CD4-positive, alpha-beta T cell treated with Interleukin-15 for 4 hours (primary cell): ENCODE data around the gene ACAA1.

Experiments
- DNase-seq: peaks from one replicate; pipeline ENCODE4 v3.0.0-alpha.2; 2020; ENCODE audit warnings: low spot score

The ACAA1 gene

DNA sequence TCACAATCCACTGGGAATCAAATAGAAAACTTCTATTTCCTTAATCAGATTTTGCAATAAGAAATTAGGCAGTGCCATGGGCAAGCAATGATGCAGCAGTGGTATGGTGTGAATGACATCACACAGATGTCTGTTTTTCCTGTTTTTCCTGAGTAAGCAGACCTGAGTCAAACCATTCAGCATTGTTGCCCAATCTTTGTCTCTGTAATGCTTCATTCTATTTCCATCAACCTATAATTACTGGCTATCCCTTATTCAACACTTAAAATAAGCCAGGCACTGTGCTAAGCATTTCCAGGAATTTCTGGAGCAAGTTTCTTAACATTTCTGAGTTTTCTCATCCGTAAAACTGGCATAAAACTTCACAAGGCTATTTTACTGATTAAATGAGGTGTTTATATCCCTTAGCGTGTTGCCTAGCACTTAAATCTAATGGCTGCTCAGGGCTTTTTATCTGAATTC is 17.1 kb upstream of the ACAA1 start:
- no peak for DNase-seq

- DNase-seq: no peak
These were observed 16.3 kb upstream of the ACAA1 start for GRCh38 chr3:38153221-38153620.

- DNase-seq: no peak
These were observed 15.7 kb upstream of the ACAA1 start for GRCh38 chr3:38152609-38153008.

- DNase-seq: peak; percentile 54
These were observed 14.8 kb upstream of the ACAA1 start for GRCh38 chr3:38151667-38152265.

GRCh38 chr3:38150780-38151528 is 14.0 kb upstream of the ACAA1 start:
- DNase-seq: no peak

- DNase-seq: no peak
These were observed 12.8 kb upstream of the ACAA1 start for GRCh38 chr3:38149708-38150107.

GRCh38 chr3:38148311-38148882 is 11.5 kb upstream of the ACAA1 start:
- DNase-seq: no peak

- DNase-seq: no peak
These were observed 10.5 kb upstream of the ACAA1 start for GRCh38 chr3:38147421-38147820.

DNA sequence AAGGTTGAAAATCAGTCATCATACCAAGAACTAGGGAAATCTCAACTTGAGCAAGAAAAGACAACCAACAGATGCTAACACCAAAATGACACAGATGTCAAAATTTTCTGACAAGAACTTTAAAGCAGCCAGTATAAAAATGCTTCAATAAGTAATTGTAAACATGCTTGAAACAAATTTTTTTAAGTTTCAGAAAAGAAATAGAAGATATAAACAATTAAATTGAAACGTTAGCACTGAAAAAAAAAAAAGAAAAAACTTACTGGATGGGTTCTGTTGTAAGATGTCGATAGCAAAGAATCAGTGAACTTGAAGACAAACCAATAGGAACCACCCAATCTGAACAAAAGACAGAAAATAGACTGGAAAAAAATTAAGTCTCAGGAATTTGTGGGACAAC is 9.6 kb upstream of the ACAA1 start:
- no peak for DNase-seq

- DNase-seq: no peak
These were observed 6.6 kb upstream of the ACAA1 start for GRCh38 chr3:38143511-38143910.

DNA sequence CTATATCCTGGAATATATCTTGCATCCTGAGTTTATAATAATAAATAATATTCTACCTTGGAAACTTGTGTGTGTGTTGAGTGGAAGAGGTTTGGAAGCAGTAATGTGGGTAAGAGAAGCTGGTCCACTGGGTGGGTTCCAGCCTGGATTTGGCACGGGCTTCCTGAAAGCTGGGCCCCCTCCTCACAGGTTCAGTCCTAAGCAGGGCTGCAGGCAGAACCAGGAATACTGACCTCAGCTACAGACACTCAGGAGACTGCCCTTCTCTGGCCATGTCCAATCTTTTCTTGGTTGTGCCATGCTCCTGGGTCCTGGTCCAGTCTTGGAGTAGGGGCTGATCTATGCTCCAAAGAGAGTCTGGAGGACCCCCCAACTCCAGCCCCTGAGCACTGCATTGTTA is 6.0 kb upstream of the ACAA1 start:
- DNase-seq: no peak

- DNase-seq: no peak
These were observed 5.0 kb upstream of the ACAA1 start for GRCh38 chr3:38141952-38142273.

- DNase-seq: no peak
These were observed 4.4 kb upstream of the ACAA1 start for GRCh38 chr3:38141173-38141951.

DNA sequence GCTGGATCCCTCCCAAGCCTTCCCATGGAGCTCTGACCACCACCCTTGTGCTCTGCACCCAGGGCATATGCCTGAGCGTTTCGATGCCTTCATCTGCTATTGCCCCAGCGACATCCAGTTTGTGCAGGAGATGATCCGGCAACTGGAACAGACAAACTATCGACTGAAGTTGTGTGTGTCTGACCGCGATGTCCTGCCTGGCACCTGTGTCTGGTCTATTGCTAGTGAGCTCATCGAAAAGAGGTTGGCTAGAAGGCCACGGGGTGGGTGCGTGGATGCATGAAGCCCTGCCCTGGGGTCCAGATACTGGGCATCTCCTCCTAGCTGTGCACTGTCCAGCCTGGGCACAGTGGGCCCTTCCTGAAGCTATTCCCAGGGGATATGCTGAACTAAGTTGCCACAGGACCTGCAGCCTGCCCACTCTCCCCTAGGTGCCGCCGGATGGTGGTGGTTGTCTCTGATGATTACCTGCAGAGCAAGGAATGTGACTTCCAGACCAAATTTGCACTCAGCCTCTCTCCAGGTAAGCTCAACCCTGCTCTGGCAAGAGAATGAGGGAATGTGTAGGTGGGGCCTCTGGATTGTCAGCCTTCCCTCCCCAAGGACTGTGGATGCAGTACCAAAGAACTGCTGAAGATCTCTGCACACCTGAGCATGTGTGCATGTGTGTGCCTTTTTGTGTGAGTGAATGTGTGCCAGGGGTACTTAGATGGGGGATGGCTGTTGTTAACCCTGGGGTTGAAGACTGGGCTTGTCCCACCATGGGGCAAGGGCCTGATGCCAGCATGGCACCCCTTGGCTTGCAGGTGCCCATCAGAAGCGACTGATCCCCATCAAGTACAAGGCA is 3.6 kb upstream of the ACAA1 start:
- DNase-seq: no peak

DNA sequence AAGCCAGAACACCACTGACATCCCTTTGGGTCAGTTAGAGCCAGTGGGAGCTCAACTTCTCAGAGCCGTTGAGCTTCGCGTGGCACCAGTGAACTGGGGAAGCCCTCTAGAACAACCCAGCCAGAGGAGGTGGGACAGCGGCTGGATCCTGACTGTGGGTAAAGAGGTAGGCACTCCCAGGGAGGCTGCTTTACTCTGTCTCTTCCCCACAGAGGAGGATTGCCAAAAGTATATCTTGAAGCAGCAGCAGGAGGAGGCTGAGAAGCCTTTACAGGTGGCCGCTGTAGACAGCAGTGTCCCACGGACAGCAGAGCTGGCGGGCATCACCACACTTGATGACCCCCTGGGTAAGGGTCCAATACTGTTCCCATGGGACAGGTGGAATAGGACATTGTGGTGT is 2.7 kb upstream of the ACAA1 start:
- no peak for DNase-seq

DNA sequence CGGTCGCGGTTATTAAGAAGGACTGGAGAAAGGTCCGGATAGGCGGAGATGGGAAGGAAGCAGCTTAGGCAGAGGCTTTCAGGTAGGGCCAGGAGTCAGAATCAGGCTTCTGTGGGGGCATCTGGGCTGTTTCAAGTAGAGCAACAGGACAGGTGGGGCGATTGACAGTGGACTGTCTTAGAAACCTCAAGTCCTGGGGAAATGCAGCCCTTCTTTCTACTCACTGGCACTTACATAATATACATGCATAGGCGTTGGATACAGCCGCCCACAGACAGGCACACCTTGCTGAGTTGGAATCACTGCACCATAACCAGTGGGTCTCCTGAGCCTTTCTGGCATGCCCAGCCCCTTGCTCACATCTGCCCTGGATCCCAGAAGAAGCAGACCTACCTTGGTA is 2.3 kb upstream of the ACAA1 start:
- no peak for DNase-seq

DNA sequence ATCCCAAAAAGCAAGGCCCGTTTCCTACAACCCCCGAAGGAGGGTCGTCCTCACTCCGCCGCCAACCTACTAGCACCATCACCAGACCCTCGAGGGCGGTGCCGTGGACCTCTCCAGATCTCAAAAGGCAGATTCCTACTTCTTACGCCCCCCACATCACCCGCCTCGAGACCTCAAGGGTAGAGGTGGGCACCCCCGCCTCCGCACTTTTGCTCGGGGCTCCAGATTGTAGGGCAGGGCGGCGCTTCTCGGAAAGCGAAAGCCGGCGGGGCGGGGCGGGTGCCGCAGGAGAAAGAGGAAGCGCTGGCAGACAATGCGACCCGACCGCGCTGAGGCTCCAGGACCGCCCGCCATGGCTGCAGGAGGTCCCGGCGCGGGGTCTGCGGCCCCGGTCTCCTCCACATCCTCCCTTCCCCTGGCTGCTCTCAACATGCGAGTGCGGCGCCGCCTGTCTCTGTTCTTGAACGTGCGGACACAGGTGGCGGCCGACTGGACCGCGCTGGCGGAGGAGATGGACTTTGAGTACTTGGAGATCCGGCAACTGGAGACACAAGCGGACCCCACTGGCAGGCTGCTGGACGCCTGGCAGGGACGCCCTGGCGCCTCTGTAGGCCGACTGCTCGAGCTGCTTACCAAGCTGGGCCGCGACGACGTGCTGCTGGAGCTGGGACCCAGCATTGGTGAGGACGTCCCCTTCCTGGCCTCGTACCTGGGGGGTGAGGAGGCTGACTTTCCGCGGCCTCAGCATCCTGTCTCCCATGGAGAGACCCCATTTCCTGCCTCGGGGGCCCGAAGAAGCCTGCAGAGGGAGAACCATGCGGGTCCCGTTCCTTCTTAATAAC is 1.6 kb upstream of the ACAA1 start, which contains the start of gene MYD88:
Gene MYD88, plus strand, starts transcription at position 313 of the 842 bp plus-strand sequence. Its CDS starts 40 bp downstream, at position 353.
- DNase-seq: peak; percentile 79

- no peak for DNase-seq
These were observed 855 bp upstream of the ACAA1 start for GRCh38 chr3:38137615-38138348.

GRCh38 chr3:38136393-38136776 is 542 bp downstream of the ACAA1 start:
- DNase-seq: no peak

DNA sequence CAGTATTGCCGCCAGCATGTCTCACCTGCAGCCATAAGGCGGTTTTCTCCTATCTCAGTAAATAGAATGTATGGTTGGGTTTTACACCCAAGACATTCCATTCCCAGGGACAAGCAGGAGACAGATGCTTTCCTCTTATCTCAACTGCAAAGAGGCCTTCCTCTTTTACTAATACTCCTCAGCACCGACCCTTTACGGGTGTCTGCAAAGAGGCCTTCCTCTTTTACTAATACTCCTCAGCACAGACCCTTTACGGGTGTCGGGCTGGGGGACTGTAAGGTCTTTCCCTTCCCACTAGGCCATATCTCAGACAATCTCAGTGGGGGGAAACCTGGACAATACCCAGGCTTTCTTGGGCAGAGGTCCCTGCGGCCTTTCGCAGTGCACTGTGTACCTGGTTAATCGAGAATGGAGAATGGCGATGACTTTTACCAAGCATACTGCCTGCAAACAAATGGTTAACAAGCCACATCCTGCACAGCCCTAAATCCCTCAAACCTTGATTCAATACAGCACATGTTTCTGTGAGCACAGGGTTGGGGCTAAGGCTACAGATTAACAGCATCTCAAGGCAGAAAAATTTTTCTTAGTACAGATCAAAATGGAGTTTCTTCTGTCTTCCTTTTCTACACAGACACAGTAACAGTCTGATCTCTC is 1.2 kb downstream of the ACAA1 start:
- peak; percentile 23 for DNase-seq
